H1 (cell line): ENCODE data around the gene GLG1. TPM values are rescaled to one million over a fixed set of nuclear protein-coding genes. Genes with fewer than 3 reads are reported as not detected.

Source experiments
- CTCF ChIA-PET: fragments of 300-600 bp; sonication (Branson Sonifier 250); formaldehyde crosslinking; loops from one replicate; lab custom pipeline; 2021; ENCODE audit not compliant: partially characterized antibody; lab: Charles Lee
- POLR2A ChIA-PET: fragments of 300-600 bp; sonication (Branson Sonifier 250); formaldehyde crosslinking; loops from one replicate; lab custom pipeline; 2021; ENCODE audit warnings: inconsistent platforms; ENCODE audit not compliant: partially characterized antibody; lab: Charles Lee
- DNase-seq, 2 experiments: peaks; one replicate each; pipeline versions ENCODE4 v3.0.0 to v3.0.0-alpha.2; 2010 to 2022; ENCODE audit warnings: low spot score in 2 of 2, low read depth in 1 of 2, mixed read lengths in 1 of 2
- FAIRE-seq: peaks from 2 replicates; lab custom pipeline; 2011; peaks lifted over from hg19 to GRCh38; lab: Jason Lieb, UNC
- H2AFZ ChIP-seq: 2 replicates; pipeline ENCODE4 v1.8.1; 2012; ENCODE audit warnings: low read length, inconsistent platforms
- H2AK5ac ChIP-seq: 2 replicates; pipeline ENCODE4 v1.6.1; 2013; ENCODE audit warnings: low read depth, low read length
- H2BK120ac ChIP-seq: replicated peaks from 2 replicates; pipeline ENCODE3; 2013; ENCODE audit warnings: low read depth, low read length, inconsistent platforms
- H2BK12ac ChIP-seq: 2 replicates; pipeline ENCODE4 v1.6.1; 2013; ENCODE audit warnings: low read depth, low read length
- H2BK15ac ChIP-seq: 2 replicates; pipeline ENCODE4 v1.6.1; 2013; ENCODE audit warnings: low read length
- H2BK20ac ChIP-seq: 2 replicates; pipeline ENCODE4 v1.6.1; 2013; ENCODE audit warnings: low read length
- H2BK5ac ChIP-seq: 2 replicates; pipeline ENCODE4 v1.6.1; 2013; ENCODE audit warnings: low read depth, low read length
- H3K14ac ChIP-seq: 2 replicates; pipeline ENCODE4 v1.6.1; 2013; ENCODE audit warnings: inconsistent platforms; ENCODE audit not compliant: insufficient read length
- H3K18ac ChIP-seq: 2 replicates; pipeline ENCODE4 v1.6.1; 2013; ENCODE audit warnings: low read length; ENCODE audit errors: extremely low read depth
- H3K23ac ChIP-seq: 2 replicates; pipeline ENCODE4 v1.6.1; 2013; ENCODE audit warnings: inconsistent platforms; ENCODE audit not compliant: insufficient read length
- H3K23me2 ChIP-seq: 2 replicates; pipeline ENCODE4 v1.6.1; 2013; ENCODE audit warnings: low read depth, low read length
- H3K27ac ChIP-seq: 2 replicates; pipeline ENCODE4 v1.6.1; 2011; ENCODE audit warnings: low read depth, low read length, inconsistent platforms
- H3K27me3 ChIP-seq, 4 experiments: replicated peaks in 1 of 4; 1 replicate in 1 of 4; 2 replicates in 3 of 4; pipeline versions ENCODE4 v1.6.1 to v1.8.1; 2011 to 2013; ENCODE audit warnings: low read length in 3 of 4, mild to moderate bottlenecking in 3 of 4, inconsistent platforms in 2 of 4, mixed read lengths in 2 of 4, moderate library complexity in 1 of 4; ENCODE audit not compliant: control insufficient read depth in 3 of 4, insufficient read depth in 3 of 4; ENCODE audit errors: extremely low read depth in 1 of 4
- H3K36me3 ChIP-seq, 4 experiments: 2 replicates each; pipeline versions ENCODE4 v1.6.1 to v1.8.1; 2011 to 2013; ENCODE audit warnings: mild to moderate bottlenecking in 4 of 4, low read length in 3 of 4, moderate library complexity in 2 of 4, control low read depth in 1 of 4, inconsistent platforms in 1 of 4; ENCODE audit not compliant: insufficient read depth in 4 of 4, control insufficient read depth in 2 of 4
- H3K4ac ChIP-seq: replicated peaks from 2 replicates; pipeline ENCODE3; 2013; ENCODE audit warnings: low read length, low read depth, mixed read lengths, inconsistent platforms; ENCODE audit not compliant: insufficient read length
- H3K4me1 ChIP-seq, 4 experiments: replicated peaks in 1 of 4; 1 replicate in 1 of 4; 2 replicates in 3 of 4; pipeline versions ENCODE4 v1.6.1 to v1.8.1; 2011 to 2013; ENCODE audit warnings: low read length in 3 of 4, inconsistent platforms in 2 of 4, mixed read lengths in 1 of 4; ENCODE audit not compliant: insufficient read depth in 4 of 4, control insufficient read depth in 3 of 4
- H3K4me2 ChIP-seq, 2 experiments: 2 replicates each; pipeline versions ENCODE4 v1.6.1 to v1.8.1; 2011 to 2013; ENCODE audit warnings: low read depth in 2 of 2, low read length in 2 of 2, control low read depth in 1 of 2, inconsistent platforms in 1 of 2, mild to moderate bottlenecking in 1 of 2; ENCODE audit not compliant: insufficient read depth in 1 of 2
- H3K4me3 ChIP-seq, 4 experiments: fragments of 200-600, 300-600 bp in 1 of 4; sonication (generic), shearing (Covaris generic), sonication (Bioruptor Twin) in 1 of 4; 2 replicates each; pipeline versions ENCODE4 v1.5.1 to v1.8.1; 2011 to 2016; ENCODE audit warnings: low read length in 4 of 4, low read depth in 3 of 4, control low read depth in 2 of 4, inconsistent platforms in 2 of 4, mild to moderate bottlenecking in 2 of 4, mixed read lengths in 1 of 4, moderate library complexity in 1 of 4; ENCODE audit not compliant: insufficient read depth in 2 of 4; ENCODE audit errors: extremely low read depth in 1 of 4
- H3K56ac ChIP-seq: replicated peaks from 2 replicates; pipeline ENCODE3; 2013; ENCODE audit warnings: low read depth, mild to moderate bottlenecking, mixed read lengths, low read length, inconsistent platforms; ENCODE audit not compliant: insufficient read length
- H3K79me1 ChIP-seq: 2 replicates; pipeline ENCODE4 v1.6.1; 2013; ENCODE audit warnings: low read depth, low read length, control low read depth
- H3K79me2 ChIP-seq, 2 experiments: 2 replicates each; pipeline versions ENCODE4 v1.6.1 to v1.8.1; 2012 to 2013; ENCODE audit warnings: low read length in 2 of 2, mild to moderate bottlenecking in 2 of 2, inconsistent platforms in 1 of 2; ENCODE audit not compliant: insufficient read depth in 2 of 2, control insufficient read depth in 1 of 2
- H3K9ac ChIP-seq, 4 experiments: replicated peaks in 1 of 4; 1 replicate in 1 of 4; 2 replicates in 3 of 4; pipeline versions ENCODE4 v1.6.1 to v1.8.1; 2011 to 2013; ENCODE audit warnings: low read depth in 3 of 4, low read length in 3 of 4, control low read depth in 2 of 4, mild to moderate bottlenecking in 2 of 4, moderate library complexity in 2 of 4, inconsistent platforms in 1 of 4; ENCODE audit errors: extremely low read depth in 1 of 4
- H3K9me3 ChIP-seq, 2 experiments: 2 replicates each; pipeline versions ENCODE4 v1.6.1 to v1.8.1; 2012 to 2013; ENCODE audit warnings: mild to moderate bottlenecking in 2 of 2, moderate library complexity in 2 of 2, control low read depth in 1 of 2, inconsistent platforms in 1 of 2, low read depth in 1 of 2, low read length in 1 of 2, mixed read lengths in 1 of 2; ENCODE audit not compliant: insufficient read depth in 2 of 2
- H4K20me1 ChIP-seq, 2 experiments: replicated peaks in 1 of 2; 2 replicates each; pipeline versions ENCODE3 to v1.8.1; 2011 to 2013; ENCODE audit warnings: inconsistent platforms in 2 of 2, low read length in 2 of 2, mild to moderate bottlenecking in 1 of 2; ENCODE audit not compliant: insufficient read depth in 2 of 2, control insufficient read depth in 1 of 2
- H4K5ac ChIP-seq: 2 replicates; pipeline ENCODE4 v1.6.1; 2013; ENCODE audit warnings: low read length, low read depth, mixed read lengths, inconsistent platforms; ENCODE audit not compliant: insufficient read length
- H4K8ac ChIP-seq: 2 replicates; pipeline ENCODE4 v1.8.0; 2013; ENCODE audit warnings: mild to moderate bottlenecking, moderate library complexity, low read length, inconsistent platforms; ENCODE audit not compliant: insufficient read depth; ENCODE audit errors: extremely low read depth
- H4K91ac ChIP-seq: replicated peaks from 2 replicates; pipeline ENCODE3; 2013; ENCODE audit warnings: low read length, mixed read lengths, inconsistent platforms; ENCODE audit not compliant: insufficient read length
- ASH2L ChIP-seq: fragments of 200-600, 300-600 bp; sonication (generic); IDR thresholded peaks from one replicate; pipeline ENCODE4 v1.7.1; 2017; ENCODE audit warnings: low read length
- CHD2 ChIP-seq: IDR thresholded peaks from 2 replicates; pipeline ENCODE4 v1.6.1; 2012; ENCODE audit warnings: low read length, improper control_type of control experiment
- CREB1 ChIP-seq: IDR thresholded peaks from 2 replicates; pipeline ENCODE4 v1.6.1; 2012; ENCODE audit warnings: inconsistent platforms
- CTCF ChIP-seq, 3 experiments: IDR thresholded peaks; 1 replicate in 2 of 3; 2 replicates in 1 of 3; pipeline versions ENCODE4 v1.5.1 to v1.6.1; 2011; ENCODE audit warnings: low read length in 3 of 3, mild to moderate bottlenecking in 3 of 3, inconsistent platforms in 2 of 3, low read depth in 1 of 3, moderate library complexity in 1 of 3; ENCODE audit not compliant: insufficient read depth in 1 of 3; ENCODE audit errors: control extremely low read depth in 1 of 3
- JUND ChIP-seq: IDR thresholded peaks from 2 replicates; pipeline ENCODE4 v1.6.1; 2011; ENCODE audit warnings: mild to moderate bottlenecking, improper control_type of control experiment, low read length
- KDM5A ChIP-seq: fragments of 200-600 bp; IDR thresholded peaks from 2 replicates; pipeline ENCODE4 v1.7.1; 2012; ENCODE audit warnings: mild to moderate bottlenecking, low read length, inconsistent platforms, mixed read lengths
- MAFK ChIP-seq: IDR thresholded peaks from 2 replicates; pipeline ENCODE4 v1.6.1; 2012; ENCODE audit warnings: low read depth, mild to moderate bottlenecking, improper control_type of control experiment, low read length
- NANOG ChIP-seq: IDR thresholded peaks from 2 replicates; pipeline ENCODE4 v1.6.1; 2011; ENCODE audit warnings: low read length, low read depth, mild to moderate bottlenecking, inconsistent platforms; ENCODE audit not compliant: insufficient read depth, poor library complexity, severe bottlenecking
- POLR2A ChIP-seq, 2 experiments: IDR thresholded peaks; 1 replicate in 1 of 2; 2 replicates in 1 of 2; pipeline ENCODE4 v1.6.1; 2011; ENCODE audit warnings: low read depth in 2 of 2, low read length in 2 of 2, mild to moderate bottlenecking in 2 of 2; ENCODE audit errors: control extremely low read depth in 1 of 2
- RBBP5 ChIP-seq: IDR thresholded peaks from 2 replicates; pipeline ENCODE4 v1.7.1; 2012; ENCODE audit warnings: low read depth, mild to moderate bottlenecking, inconsistent platforms, low read length, moderate library complexity, borderline replicate concordance
- TAF1 ChIP-seq: IDR thresholded peaks from 2 replicates; pipeline ENCODE4 v1.6.1; 2011; ENCODE audit warnings: mild to moderate bottlenecking, low read depth, low read length
- TAF7 ChIP-seq: optimal IDR thresholded peaks from 2 replicates; pipeline ENCODE3; 2011; ENCODE audit warnings: low read depth, mild to moderate bottlenecking, inconsistent platforms, low read length, moderate library complexity, borderline replicate concordance
- whole genome bisulfite sequencing, 2 experiments: shearing (Covaris generic) in 1 of 2; methylation state at CpG; one replicate each; pipeline versions ENCODE4 v1.1.6 to v1.1.7; 2013 to 2015; ENCODE audit warnings: low lambda C conversion rate in 2 of 2, mixed read lengths in 2 of 2, inconsistent platforms in 1 of 2, low coverage in 1 of 2, missing lambda C conversion rate in 1 of 2; ENCODE audit not compliant: insufficient replicate concordance in 2 of 2, insufficient coverage in 1 of 2, insufficient read length in 1 of 2; ENCODE audit errors: extremely low coverage in 1 of 2, missing lambda C conversion rate in 1 of 2; 5-methylcytosine and 5-hydroxymethylcytosine counted together
- polyA plus RNA-seq, 7 experiments: library from polyadenylated mRNA; depleted of rRNA in 3 of 7; stranded (reverse) in 5 of 7; unstranded in 2 of 7; fragments of >200 nt in 5 of 7; fragments of 200-250 nt in 2 of 7; gene quantifications; 1 replicate in 5 of 7; 2 replicates in 1 of 7; 4 replicates in 1 of 7; pipeline versions ENCODE4 v1.2.1 to v1.2.3, GENCODE V29; 2011 to 2013; ENCODE audit warnings: missing spikeins in 2 of 7, mixed read lengths in 2 of 7
- total RNA-seq: library from RNA; stranded (reverse); fragmentation: NEBNext Ultra II Directional; extraction: Animal tissue kit (Norgen Biotek cat#: 25700); gene quantifications from 2 replicates; pipeline ENCODE4 v1.2.1, GENCODE V29; 2021

GLG1 gene
- total and polyA plus RNA-seq, 2 of the 8 experiments (the other 6 are each of a cell fraction or from before 2014, with no cell fraction given), result 53.4 to 139 TPM

DNA sequence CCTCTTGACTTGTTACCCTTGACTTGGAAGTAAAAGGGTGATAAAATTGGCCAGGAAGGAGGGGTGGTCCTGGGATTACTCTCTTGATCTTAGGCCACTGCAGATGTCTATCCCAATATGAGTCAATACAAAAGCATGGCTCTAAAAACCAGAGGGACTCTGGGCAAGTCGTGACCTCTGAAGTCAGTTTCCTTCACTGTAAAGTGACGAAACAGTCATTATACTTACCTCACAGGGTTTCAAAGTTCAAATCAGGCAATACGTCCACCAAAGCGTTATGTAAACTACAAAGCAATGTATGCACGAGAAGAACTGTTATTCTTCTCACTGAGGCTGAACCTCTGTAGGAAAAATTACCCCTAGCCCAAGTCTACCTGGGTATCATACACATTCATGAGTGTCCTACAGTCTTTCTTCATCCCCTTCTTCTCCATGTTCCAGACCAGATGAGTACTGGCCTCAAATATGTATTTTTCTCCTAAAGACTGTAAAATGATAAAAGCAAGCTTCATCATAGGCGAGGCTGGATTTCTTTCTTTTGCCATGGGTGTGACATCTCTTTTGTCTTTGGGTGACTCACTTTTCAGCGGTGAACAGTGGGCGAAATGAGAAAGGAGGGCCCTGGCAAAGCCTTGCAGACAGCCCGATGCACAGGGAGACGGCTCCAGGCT is 151.2 kb downstream of the GLG1 start:
- Histone ChIP-seq H3K9ac (no peak overlapping the region), H3K27ac (no peak overlapping the region), H3K4me1 (no peaks in the 10 kb centered on the region), H3K4me2 (no peak overlapping the region), H3K23me2 (no peaks in the 10 kb centered on the region), H2BK15ac (no peak overlapping the region), H4K8ac (no peak overlapping the region), H2BK5ac (no peak overlapping the region), H3K27me3 (no peaks in the 10 kb centered on the region), H3K36me3 (peaks cover 20 to 60% (median 49%) of the 10 kb centered on the region in 4 experiments), H2BK20ac (no peak overlapping the region), H2BK12ac (no peak overlapping the region), H3K79me2 (no peaks in the 10 kb centered on the region), H3K79me1 (no peaks in the 10 kb centered on the region; the same call in 1 of the 2 replicates), H2AFZ (no peak overlapping the region), H3K18ac (no peak overlapping the region), H3K14ac (no peak overlapping the region), H2AK5ac (no peak overlapping the region), H4K20me1 (no peaks in the 10 kb centered on the region), H4K5ac (no peak overlapping the region), H3K4ac (no peak overlapping the region), H2BK120ac (no peak overlapping the region), H4K91ac (no peak overlapping the region), H3K9me3 (no peaks in the 10 kb centered on the region), H3K4me3 (no peak overlapping the region), H3K23ac (no peak overlapping the region), H3K56ac (no peak overlapping the region)
- no peak for DNase-seq
- POLR2A ChIA-PET, result no interaction called here
- FAIRE-seq, result no peak
- 86% methylated on average over 10 of the region's 10 CpGs; no CpG with 5 or more reads in 1 of the 2 experiments for WGBS, 2 experiments
- CTCF ChIA-PET, result interaction anchor here (1.0 kb wide), 1 partner anchor 195 kb away, joined by 3 read pairs; no protein-coding TSS in a partner anchor
- TF ChIP-seq ASH2L (no peak), CREB1 (no peak), NANOG (no peak), TAF1 (no peak), KDM5A (no peak), POLR2A (IDR thresholded peaks at IDR 0.05; ENCODE audit: control extremely low read depth in 1 of 2, low read depth in 2 of 2, low read length in 2 of 2) (no peak), RBBP5 (no peak), MAFK (no peak), TAF7 (no peak), CTCF (IDR thresholded peaks at IDR 0.05; ENCODE audit: control extremely low read depth in 1 of 3, insufficient read depth in 1 of 3, low read depth in 1 of 3, low read length in 3 of 3) (no peak), CHD2 (no peak), JUND (no peak)
